GM19455 (cell line): ENCODE results near the gene NDST3.
A peak's percentile ranks its signal among the peaks of the same experiment; 100 is the strongest.
"Not testable (repeated sequence)": the region's sequence is repeated elsewhere in the genome, so short reads cannot be mapped to it uniquely, and the experiment has no call there.

ENCODE experiments used
- ATAC-seq: cut with Tn5 transposase; IDR thresholded peaks from one replicate; pipeline ENCODE4 v1.9.1; 2021; ENCODE audit not compliant: unreplicated experiment

Gene NDST3

GRCh38 chr4:118266145-118266496 lies 231.8 kb downstream of the NDST3 start:
- not testable (repeated sequence) for ATAC-seq

GRCh38 chr4:118268780-118269179 lies 234.5 kb downstream of the NDST3 start:
- ATAC-seq = no peak

DNA sequence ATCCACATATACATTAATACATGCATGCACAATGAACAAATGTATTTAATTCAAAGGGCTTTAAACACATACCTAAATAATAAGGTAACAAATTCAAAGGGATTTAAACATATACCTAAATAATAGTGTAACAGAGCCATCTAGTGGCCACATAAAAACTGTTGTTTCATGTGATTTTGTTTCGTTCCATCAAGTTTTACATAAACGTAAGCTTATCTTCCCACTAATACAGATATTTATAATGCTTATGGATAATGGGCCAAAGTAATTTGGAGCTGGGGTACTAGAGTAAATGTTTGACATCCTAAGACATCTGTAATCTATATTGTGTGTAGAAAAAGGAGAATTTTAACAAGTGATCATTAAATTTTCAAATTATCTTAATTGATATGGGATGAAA lies 236.2 kb downstream of the NDST3 start:
- ATAC-seq = no peak

DNA sequence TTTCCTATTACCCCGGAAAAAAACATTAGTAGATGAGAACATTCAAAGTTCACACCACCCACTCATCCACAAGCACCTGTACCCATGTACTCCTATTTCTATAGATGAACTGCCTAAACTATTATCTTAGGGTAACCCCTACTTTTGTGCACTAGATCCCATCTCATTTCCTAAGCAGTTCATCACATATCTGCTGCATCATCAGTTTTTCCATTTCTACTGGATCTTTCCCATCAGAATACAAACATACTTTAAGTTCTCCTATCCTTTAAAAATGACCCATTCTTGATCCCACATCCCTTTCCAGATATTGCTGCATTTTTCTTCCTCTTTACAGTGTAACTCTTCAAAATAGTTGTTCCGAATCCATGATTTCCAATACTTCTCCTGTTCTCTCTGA lies 237.5 kb downstream of the NDST3 start:
- ATAC-seq = no peak

DNA sequence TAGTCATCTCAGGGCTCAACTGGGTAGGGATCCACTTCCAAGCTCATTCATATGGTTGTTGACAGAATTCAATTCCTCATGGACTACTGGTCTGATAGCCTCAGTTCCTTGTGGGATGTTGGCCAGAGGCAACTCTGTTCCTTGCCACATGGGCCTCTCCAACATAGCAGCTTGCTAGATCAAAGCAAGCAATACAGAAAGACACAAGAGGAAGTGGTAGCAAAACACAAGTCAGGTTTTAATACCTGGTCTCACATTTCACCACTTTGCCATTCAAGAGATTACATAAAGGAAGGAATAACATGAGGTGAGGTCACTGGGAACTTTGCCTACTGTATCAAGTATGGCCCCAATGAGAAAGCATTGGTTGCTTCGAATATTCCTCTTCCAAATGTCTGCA lies 239.4 kb downstream of the NDST3 start:
- no peak for ATAC-seq

DNA sequence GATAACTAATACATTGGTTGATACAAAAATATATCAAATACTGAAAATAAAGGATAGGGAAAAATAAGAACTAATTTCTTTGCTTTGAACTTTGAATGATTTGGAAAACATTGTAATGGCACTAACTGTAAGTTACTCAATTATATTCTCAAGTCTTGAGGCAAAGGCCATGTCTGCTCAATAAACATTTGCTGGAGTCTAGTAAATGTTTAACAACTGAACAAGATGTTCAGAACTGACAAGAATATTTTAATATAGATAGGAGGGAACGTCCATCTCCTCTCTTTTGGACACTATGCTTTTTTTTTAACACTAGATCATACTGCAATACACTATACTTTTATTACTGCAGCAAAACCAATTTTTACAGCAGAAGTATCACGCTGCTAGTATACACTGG lies 242.3 kb downstream of the NDST3 start:
- no peak for ATAC-seq

GRCh38 chr4:118277243-118277642 lies 243.0 kb downstream of the NDST3 start:
- no peak for ATAC-seq

DNA sequence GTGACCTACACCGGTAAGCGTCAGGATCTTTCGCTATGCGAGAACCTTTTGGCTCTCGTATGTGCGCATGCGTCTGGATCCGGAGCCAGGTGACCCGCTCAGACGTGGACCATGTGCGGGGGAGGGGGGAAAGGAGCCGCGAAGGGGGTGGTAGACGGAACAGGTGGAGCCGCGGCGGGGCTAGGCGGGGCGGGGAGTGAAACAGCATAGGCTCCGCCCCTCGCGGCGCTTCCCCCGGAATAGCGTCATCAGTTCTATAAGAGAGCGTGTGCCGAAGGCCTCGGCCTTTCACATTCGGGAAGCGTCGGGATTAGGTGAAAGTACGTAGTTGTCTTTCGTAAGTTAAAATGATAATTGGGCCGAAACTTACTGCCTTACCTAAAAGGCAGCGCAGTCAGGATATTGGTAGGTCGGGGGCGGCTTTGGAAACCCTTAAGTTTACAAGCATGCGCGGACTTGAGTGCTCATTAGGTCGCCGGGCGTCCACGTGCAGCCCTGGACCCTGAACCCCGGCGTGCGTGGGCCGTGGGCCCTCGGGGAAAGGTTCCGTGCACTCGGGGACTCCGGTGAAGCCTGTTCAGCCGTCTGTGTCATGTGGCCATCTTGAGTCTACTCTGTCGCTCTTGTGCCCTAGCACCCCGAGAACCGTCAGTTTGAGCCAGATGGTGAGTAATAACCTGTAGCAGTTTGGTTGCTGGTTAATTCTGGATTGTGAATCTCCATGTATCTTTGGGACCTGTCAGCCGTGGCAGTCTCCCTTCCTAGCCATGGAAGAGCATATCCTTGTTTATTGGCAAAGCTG lies 244.4 kb downstream of the NDST3 start:
- ATAC-seq = peak; percentile 89

- ATAC-seq = no peak
Measured at GRCh38 chr4:118279328-118279727, 245.0 kb downstream of the NDST3 start.

- no peak for ATAC-seq
Measured at GRCh38 chr4:118279920-118280432, 245.7 kb downstream of the NDST3 start.

- ATAC-seq = peak; percentile 16
Measured at GRCh38 chr4:118280501-118281218, 246.4 kb downstream of the NDST3 start.

DNA sequence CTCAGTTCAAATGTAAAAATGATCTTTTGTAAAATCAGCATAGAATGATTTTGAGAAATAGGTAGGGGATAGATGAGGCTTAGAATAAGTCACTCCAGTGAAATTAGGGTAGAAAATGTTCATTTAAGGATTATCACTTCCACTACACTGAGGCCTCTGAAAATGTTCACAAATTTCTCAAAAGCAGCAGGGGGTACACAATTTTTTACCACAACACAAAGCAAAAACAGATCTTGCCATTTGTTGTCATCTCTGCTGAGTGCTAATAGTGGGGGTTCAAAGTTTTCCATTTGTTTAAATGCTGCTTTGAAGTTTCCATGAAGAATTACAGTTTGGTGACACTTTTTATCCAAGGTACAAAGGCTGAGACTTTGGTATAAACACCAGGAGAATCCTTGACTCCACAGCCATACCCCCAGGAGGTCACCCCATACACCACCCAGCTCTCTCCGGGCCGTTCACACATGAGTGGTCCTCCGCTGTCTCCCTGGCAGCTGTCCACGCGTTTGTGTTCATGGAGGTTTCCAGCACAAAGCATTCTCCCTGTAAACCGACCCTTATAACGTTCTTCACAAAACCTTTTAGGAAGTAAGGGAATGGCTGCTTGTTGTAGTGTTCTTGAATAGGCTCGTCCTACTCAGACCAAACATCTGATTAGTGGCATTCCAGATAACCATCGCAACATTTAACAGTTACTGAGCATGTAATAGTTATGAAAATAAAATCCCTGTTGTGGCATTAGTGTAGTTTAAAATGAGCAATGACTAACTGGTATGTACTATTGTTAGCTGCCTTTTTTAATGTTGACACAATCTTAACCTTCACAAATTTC lies 247.5 kb downstream of the NDST3 start:
- ATAC-seq = no peak

GRCh38 chr4:118282692-118283091 lies 248.4 kb downstream of the NDST3 start:
- no peak for ATAC-seq

DNA sequence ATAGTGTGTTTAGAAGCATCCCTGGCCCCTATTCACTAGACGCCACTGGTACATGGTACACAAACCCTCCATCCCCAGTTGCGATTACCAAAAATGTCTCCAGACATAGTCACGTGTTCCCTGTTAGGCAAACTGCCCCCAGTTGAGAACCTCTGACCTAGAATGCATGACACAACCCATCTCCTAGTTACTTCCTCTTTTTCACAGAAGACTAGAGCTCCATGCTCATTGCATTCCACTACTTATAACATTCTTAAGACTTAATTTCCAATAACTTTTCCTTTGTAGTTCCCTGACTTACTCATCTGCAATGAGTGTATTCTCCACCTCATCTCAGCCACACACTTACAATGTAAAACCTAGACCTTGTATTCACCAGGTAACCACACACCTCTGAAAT lies 249.9 kb downstream of the NDST3 start:
- ATAC-seq = peak; percentile 41

GRCh38 chr4:118285931-118286330 lies 251.6 kb downstream of the NDST3 start:
- ATAC-seq = no peak

DNA sequence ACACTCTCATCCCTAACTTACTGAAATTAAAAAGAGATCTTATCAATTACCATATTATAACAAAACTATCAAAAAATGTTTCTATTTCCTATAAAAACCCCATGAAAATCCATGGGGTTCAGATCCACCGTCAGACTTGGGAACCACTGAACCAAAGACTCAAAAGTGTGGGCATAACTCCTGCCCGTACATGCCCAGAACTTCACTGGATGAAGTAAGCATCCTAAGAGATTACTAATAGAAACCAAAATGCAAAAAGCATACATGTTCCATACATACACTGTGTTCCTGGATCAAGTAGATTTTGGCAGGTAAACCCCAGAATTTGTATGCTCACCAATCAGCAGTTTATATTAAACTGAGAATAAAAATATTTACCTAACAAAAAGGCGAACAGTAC lies 252.4 kb downstream of the NDST3 start:
- no peak for ATAC-seq

DNA sequence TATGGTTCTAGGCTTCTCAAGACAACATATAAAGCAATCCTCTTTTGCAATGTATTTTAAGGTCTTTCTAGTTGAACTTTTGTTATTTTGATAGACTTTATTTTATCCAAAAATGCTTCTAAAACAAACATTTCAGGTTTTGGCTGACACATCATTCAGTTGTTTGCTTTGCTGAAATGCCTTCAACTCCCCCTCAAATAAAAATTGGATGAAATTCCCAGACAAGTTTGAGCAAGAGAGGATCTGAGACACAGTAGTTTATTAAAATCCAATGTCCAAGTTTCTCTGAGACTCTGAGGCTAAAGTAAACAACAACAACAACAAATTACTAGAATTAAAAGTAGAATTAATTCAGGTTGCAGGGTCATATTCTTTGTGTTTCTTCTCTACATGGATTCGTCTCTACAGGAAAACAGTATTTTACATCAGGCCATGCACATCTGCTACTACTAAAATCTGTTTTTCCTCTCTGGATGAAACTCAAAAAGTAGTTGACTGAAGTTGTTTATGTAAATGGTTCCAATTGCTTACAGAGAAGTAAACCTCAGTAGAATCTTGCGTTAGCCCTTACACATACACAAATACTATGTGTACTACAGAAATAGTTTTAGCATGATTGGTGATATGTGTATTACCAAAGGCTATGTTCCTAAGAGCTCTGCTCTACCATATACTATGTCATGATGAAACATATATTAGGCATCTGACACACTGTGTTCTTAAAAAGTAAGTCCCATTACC lies 253.6 kb downstream of the NDST3 start:
- ATAC-seq = no peak

GRCh38 chr4:118289794-118290193 lies 255.5 kb downstream of the NDST3 start:
- no peak for ATAC-seq

GRCh38 chr4:118290951-118291350 lies 256.7 kb downstream of the NDST3 start:
- no peak for ATAC-seq

DNA sequence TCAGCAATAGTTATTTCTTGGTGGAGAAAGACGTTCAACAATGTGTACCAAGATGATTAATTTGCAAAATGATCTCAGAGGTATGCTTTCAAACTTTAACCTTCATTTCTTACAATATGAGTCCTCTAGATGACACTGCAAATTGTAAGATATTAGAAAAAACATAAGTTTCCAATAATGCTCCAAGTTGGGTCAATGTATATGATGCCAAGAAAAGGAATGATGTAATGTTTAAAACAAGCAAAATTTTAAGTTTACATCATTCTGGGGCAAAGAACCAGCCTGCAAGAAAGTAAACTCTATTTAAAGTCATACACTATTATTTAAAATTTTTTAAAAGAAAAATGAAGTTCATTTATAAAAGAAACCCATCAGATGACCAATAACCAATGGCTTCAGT lies 262.4 kb downstream of the NDST3 start:
- no peak for ATAC-seq

DNA sequence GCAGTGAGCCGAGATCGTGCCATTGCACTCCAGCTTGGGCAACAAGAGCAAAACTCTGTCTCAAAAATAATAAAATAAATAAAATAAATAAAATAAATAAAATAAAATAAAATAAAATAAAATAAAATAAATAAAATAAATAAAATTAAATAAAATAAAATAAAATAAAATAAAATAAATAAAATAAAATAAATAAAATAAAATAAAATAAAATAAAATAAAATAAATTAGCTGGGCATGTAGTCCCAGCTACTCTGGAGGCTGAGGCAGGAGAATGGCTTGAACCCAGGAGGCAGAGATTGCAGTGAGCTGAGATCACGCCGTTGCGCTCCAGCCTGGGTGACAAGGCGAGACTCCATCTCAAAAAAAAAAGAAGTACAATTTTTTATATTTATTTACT lies 265.3 kb downstream of the NDST3 start:
- not testable (repeated sequence) for ATAC-seq
